SKM-1 (cell line): ENCODE measurements around the gene KAT14.
"Not testable (repeated sequence)": the region's sequence is repeated elsewhere in the genome, so short reads cannot be mapped to it uniquely, and the experiment has no call there.

Experiments used
- DNase-seq: peaks from one replicate; lab custom pipeline; 2025; ENCODE audit not compliant: unreplicated experiment; lab: John Stamatoyannopoulos, UW

KAT14 gene, protein sequence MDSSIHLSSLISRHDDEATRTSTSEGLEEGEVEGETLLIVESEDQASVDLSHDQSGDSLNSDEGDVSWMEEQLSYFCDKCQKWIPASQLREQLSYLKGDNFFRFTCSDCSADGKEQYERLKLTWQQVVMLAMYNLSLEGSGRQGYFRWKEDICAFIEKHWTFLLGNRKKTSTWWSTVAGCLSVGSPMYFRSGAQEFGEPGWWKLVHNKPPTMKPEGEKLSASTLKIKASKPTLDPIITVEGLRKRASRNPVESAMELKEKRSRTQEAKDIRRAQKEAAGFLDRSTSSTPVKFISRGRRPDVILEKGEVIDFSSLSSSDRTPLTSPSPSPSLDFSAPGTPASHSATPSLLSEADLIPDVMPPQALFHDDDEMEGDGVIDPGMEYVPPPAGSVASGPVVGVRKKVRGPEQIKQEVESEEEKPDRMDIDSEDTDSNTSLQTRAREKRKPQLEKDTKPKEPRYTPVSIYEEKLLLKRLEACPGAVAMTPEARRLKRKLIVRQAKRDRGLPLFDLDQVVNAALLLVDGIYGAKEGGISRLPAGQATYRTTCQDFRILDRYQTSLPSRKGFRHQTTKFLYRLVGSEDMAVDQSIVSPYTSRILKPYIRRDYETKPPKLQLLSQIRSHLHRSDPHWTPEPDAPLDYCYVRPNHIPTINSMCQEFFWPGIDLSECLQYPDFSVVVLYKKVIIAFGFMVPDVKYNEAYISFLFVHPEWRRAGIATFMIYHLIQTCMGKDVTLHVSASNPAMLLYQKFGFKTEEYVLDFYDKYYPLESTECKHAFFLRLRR

GRCh38 chr20:18137412-18138265 lies at the start of gene KAT14, which contains the start of gene PET117:
Gene KAT14 (plus strand): TSS chr20:18137863. CDS start chr20:18142661, 4,798 bp downstream.
Gene PET117 (plus strand): TSS chr20:18137863. CDS start chr20:18137956, 93 bp downstream.
- no peak for DNase-seq

- not testable (repeated sequence) for DNase-seq
These were observed 49.4 kb upstream of the KAT14 start for GRCh38 chr20:18088298-18088697.

- DNase-seq: not testable (repeated sequence)
These were observed 48.8 kb upstream of the KAT14 start for GRCh38 chr20:18088841-18089240.

DNA sequence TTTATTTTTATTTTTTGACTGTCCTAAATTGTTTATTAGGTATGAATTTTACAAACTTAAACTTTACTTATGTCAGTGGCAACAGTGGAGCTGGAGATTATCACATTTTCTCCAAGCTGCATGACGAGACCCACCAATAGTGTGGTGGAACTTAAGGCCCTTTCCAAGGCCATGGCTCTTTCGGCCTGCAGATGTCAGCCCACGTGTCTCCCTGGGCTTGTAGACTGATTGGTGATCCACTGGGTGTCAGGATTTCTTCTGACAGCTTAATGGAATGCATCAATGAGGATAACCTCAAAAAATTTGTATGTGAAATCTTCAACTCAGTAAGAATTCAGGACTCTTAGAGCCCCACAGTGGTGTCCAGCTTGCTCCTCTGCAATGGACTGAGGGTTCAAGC lies 47.6 kb upstream of the KAT14 start:
- no peak for DNase-seq

DNA sequence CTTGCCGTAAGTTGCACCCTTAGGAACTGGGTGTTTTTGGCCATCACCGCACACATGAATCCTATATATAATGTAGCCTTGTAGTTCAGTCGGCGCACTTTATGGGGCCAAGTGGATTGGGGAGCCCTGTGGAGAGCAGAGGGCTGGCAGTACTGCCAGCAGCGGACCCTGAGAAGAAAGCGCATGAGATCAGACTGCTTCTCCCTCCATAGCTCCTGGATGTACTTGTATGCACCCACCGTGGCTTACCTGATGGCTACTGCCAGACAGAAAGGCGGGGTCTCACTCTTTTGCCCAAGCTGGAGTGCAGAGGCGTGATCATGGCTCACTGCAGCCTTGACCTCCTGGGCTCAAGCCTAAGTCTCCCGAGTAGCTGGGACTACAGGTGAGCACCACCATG lies 47.2 kb upstream of the KAT14 start:
- DNase-seq: no peak

- no peak for DNase-seq
These were observed 46.0 kb upstream of the KAT14 start for GRCh38 chr20:18091623-18092022.

- no peak for DNase-seq
These were observed 44.8 kb upstream of the KAT14 start for GRCh38 chr20:18092890-18093289.

DNA sequence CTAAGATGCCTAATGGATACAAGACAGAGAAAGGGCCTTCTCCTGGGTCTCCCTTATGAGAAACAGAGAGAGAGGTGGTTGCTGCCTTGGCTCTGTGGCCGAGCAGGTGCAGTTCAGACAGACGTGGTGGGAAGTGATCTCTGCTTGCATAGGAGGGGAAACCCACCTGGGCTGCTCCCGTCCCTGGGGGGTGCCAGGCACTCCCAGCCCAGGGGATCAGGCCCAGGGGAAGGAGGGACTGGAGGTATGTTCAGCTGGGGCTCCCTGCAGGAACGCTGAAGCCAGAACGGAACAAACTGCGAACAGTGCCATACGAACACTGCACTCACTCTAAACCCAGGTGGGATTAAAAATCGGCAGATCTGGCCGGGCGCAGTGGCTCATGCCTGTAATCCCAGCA lies 44.3 kb upstream of the KAT14 start:
- DNase-seq: no peak

- DNase-seq: no peak
These were observed 43.5 kb upstream of the KAT14 start for GRCh38 chr20:18094191-18094590.

GRCh38 chr20:18100569-18100968 lies 37.1 kb upstream of the KAT14 start:
- not testable (repeated sequence) for DNase-seq

DNA sequence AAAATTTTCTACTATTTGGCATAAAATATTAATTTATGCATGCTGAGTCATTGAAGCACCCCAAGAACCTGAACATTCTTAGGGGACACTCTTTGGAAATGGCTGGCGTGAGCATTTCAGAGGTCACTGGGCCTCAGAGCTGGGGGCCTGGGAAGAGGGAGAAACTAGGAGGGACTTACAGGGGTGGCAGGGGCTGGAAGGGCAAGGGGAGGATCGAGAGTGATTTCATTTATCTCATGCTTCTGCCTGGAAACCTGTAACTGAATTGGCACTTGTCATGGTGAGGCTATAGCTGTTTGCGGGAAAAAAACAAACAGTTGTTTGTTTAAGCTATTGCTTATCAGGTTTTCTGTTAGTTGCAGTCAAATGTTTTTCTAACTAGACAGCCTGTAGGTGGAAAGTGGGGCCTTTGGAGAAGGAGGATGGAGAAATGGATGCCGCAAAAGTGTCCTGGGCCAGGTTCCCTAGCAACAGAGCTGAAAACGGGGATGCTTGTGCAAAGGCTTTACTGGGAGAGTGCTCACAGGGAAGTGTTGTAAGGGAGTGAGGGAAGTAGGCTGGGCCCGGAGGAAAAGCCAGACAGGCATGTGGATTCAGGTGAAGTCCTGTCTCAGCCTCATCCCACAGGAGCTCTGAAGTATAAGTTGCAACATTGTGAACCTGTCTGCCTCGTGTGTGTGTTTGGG lies 36.4 kb upstream of the KAT14 start:
- no peak for DNase-seq

DNA sequence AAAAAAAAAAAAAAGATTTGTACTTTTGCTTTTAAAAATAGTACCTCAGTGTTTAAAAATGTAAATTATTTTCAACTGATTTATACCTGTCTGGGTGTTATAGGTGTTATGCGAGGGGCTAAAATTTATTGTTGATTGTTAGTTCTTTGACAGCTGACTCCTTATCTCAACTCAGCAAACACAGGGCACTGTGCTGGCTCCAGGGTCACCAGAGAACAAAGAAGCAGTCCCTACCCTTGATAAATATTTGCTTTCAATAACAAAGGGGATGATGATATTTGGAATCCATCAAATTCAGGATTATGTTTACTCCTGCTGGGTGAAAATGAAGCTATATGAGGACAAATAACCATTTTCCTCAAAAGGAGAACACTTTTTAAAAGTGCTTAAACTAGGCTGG lies 34.2 kb upstream of the KAT14 start:
- DNase-seq: no peak

GRCh38 chr20:18108326-18108725 lies 29.3 kb upstream of the KAT14 start:
- DNase-seq: no peak

DNA sequence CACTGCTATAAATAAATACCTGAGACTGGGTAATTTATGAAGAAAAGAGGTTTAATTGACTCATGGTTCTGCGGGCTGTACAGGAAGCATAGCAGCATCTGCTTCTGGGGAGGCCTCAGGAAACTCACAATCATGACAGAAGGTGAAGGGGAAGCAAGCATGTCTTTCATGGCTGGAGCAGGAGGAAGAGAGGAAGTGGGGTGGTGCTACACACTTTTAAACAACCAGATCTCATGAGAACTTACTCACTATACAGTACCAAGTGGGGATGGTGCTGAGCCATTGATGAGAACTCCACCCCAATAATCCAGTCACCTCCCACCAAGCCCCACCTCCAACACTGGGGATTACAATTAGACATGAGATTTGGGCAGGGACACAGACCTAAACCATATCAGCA lies 9.1 kb upstream of the KAT14 start:
- DNase-seq: not testable (repeated sequence)

- DNase-seq: no peak
These were observed 5.0 kb upstream of the KAT14 start for GRCh38 chr20:18132663-18133062.

GRCh38 chr20:18133962-18134361 lies 3.7 kb upstream of the KAT14 start:
- no peak for DNase-seq

- no peak for DNase-seq
These were observed 561 bp downstream of the KAT14 start for GRCh38 chr20:18138266-18138582.

- no peak for DNase-seq
These were observed 1.2 kb downstream of the KAT14 start for GRCh38 chr20:18138639-18139583.

GRCh38 chr20:18139832-18140231 lies 2.2 kb downstream of the KAT14 start:
- DNase-seq: no peak
